HT1080 (cell line): ENCODE data around the gene SOX8. TPM values are rescaled to one million over a fixed set of nuclear protein-coding genes. Genes with fewer than 3 reads are reported as not detected.

Source experiments
- DNase-seq: peaks from one replicate; pipeline ENCODE4 v3.0.0-alpha.2; 2015; ENCODE audit warnings: low read depth
- total RNA-seq: library from RNA; depleted of rRNA; stranded (reverse); fragments of >200 nt; shearing (Covaris generic); gene quantifications from 2 replicates; pipeline ENCODE4 v1.2.3, GENCODE V29; 2014

SOX8 gene
- total RNA-seq, 1 experiment from 2014 or later = not detected

- DNase-seq = no peak
Measured at GRCh38 chr16:972316-973002, 9.1 kb upstream of the SOX8 start.

DNA sequence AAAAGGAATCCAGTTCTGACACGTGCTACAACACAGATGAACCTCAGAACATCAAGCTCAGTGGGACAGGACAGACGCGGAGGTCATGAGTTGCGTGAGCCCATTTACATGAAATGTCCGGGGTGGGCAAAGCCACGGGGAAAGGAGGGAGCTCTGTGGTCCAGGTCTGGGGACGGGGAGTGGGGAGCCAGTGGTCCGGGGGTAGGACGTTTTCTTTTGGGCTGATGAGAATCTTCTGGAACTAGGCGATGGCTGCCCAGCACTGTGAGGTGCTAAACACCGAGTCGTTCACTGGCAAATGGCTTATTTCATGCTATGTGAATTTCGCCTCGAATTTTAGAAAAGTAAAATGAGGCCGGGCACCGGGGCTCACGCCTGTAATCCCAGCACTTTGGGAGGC is 8.2 kb upstream of the SOX8 start:
- no peak for DNase-seq

GRCh38 chr16:974001-974601 is 7.5 kb upstream of the SOX8 start:
- no peak for DNase-seq

GRCh38 chr16:974611-975261 is 6.8 kb upstream of the SOX8 start:
- no peak for DNase-seq

DNA sequence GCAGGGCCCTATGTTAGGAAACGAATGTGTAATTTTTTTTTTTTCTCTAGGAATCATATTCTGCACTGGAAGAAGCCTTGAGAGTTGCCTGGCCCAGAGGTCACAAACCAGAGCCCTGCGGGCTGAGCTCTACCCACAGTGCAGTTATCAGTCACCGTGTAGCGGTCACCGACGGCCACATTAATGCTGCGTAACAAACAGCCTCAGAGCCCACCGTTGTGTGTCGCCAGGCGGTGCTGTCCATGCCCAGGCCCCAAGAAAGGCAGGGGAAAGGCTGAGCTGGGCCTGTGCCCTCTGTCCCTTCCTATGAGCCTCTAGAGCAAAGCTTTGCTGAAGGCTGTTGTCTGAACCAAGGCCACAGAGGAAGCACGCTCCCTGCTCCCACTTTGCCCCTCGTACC is 6.3 kb upstream of the SOX8 start:
- no peak for DNase-seq

DNA sequence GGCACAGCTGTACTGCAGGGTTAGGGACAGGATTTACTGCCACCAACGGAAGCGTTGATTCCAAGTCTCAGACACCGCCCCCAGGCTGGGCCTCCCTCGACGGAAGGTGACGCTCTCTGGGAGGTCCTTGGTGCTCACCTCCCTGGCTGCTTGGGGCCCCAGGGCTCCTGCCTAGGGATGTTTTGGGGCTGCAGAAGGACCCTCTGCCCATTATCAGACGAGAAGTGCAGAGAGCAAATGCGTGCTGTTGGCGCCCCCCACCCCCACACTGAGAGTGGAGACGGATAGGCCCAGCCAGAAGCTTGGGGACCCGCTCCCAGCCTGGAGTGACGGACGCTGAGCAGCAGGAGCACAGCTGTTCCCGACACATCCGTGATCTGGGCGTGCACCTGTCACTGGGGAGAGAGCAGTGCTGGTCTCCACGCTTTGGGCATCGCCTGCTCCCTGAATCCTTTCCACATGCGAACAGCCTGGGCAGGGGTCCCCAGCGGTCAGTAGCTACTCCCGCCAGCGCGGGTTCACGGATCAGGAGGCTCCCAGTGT is 5.1 kb upstream of the SOX8 start:
- DNase-seq = no peak

DNA sequence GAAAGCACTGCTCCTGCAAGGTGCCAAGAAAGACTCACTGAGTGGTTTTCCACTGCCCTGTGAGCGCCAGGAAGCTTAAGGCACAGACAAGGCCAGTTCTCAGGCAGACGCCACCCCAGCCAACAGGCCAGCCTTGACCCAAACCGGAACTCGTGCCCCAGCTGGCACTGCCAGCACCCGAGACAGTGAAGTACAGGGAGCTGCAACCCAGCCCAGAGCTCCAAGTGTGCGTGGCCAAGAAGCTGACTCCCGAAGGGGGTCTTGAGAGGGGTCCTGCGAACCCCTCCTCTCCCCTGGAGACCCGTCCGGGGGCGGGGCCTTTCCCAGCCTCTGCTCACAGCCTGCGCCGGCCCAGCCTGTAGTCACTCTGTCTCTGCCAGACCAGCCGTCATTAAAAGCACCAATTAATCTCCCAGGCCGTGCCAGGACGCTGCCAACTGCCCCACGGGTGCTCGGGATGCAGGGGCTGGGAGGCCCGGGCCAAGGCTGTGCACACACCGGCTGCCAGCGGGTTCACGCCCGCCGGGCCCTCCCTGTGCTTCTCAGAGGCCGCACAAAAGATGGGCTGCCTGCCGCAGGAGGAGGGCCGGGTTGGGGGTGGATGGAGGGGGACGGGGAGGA is 4.4 kb upstream of the SOX8 start:
- no peak for DNase-seq

DNA sequence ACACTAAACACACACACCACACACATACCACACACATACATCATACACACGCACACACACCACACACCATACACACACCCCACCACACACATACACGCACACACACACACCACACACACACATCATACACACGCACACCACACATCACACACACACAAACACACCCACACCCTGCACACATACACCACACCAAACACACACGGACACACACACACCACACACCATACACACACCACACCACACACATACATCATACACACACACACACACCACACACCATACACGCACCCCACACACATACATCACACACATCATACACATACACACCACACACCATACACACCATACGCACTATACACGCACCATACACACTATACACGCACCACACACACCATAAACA is 3.7 kb upstream of the SOX8 start:
- no peak for DNase-seq

DNA sequence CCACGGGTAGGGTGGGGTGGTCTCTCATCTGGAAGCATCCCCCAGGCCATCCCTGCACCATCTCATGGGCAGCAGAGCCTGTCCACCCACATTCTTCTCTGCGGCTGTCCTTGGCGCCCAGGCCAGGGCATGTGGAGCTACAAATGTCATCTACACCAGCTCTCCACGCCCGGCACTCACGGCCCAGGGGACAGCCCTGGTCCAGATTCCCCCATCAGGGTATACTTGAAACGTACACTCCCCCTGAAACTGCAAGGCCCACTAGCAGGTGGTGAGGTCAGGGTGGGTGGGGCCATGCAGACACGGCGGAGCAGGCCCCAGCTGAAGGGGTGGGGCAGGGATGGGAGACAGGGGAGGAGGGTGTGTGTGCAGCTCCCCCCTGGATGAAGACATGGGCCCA is 3.2 kb upstream of the SOX8 start:
- DNase-seq = no peak

DNA sequence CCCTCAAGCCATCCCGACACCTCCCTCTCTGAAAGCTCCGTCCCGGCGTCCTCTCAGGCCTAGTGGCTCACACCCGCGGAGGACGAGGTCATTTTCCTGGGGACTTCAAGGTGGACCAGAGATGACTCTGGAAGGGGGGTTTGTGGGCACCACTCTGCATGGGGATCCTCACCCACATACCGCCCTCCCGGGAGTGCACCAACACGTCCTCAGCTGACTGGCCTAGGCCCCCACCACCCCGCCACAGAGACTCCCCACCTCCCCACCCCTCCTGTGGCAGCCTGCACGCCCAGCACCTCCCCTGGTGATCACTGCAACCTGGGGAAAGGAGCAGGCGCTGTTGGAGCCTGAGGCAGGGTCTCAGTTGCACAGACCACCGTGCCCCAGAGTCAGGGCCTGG is 2.4 kb upstream of the SOX8 start:
- DNase-seq = no peak

DNA sequence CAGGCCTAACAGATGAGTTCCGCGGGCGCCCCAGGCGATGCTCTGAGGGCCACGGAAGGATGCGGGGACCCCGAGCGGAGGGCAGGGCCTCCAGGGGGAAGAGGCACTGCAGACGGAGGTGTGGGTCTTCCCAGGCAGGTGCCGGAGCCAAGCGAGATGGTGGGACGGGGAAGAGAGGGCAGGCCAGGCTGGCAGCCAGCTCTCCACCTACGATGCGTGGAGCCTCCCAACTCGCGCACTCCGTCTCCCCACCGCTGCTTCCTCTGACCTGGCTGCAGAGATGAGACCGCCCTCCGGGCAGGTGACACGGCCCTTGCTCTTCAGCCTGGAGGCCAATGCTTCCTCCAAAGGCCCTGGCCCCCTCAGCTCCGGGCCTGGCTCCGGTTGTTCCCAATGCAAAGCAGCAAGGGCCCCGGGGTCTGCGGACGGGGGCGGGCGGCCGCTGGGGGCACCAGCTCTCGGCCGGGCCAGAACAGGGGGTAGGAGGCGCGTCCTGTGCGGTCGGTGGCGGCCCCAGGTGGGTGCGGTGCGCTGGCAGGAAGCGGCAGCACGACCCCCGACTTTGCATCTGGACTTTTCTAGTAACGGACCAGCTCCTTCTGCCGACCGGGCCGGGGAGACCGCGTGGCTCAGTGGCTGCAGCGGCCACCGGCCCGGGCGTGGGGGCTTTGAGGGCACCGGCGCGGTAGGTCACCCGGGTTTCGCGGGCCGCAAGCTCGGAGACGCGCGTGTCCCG is 1.5 kb upstream of the SOX8 start:
- no peak for DNase-seq

- no peak for DNase-seq
Measured at GRCh38 chr16:980595-980854, 1.0 kb upstream of the SOX8 start.

GRCh38 chr16:982145-983043 is 824 bp downstream of the SOX8 start:
- no peak for DNase-seq

DNA sequence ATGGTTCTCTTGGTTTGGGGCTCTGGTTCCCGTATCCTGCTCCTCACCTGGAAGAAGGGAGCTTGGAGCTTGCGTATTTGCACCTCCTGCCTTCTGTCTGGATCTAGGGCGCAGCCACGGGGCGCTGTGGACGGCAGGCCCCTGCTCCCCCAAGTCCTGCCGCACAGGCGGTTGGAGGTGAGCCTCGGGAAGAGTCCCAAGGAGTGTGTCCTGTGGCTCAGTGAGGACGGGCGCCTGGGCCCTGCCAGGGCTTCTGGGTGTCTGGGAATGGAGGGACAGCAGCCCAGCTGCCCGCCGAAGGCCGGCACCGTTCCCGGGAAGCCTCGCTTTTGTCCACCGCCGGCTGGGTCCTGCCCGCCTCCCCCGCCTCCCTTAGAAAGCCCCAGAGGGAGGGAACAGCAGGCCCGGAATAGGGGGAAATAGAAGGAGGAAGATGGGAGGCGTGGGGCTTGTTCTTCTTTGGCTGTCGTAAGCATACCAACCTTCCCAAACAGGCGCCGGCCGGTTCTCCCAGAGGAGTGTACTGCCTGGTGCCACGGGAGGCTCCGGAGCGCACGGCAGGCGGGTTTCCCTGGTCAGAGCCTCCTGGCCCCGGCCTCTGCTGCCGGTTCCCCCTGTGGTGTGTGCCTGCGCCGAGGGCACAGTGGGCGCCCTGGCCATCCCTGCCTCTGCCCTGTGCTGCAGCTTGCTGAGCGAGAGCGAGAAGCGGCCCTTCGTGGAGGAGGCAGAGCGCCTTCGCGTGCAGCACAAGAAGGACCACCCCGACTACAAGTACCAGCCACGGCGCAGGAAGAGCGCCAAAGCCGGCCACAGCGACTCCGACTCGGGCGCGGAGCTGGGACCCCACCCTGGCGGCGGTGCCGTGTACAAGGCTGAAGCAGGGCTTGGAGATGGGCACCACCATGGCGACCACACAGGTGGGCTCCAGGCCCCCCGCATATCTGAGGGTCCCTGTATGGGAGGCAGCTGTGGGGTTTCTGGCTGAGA is 1.8 kb downstream of the SOX8 start:
- no peak for DNase-seq

GRCh38 chr16:984121-984694 is 2.6 kb downstream of the SOX8 start:
- no peak for DNase-seq

DNA sequence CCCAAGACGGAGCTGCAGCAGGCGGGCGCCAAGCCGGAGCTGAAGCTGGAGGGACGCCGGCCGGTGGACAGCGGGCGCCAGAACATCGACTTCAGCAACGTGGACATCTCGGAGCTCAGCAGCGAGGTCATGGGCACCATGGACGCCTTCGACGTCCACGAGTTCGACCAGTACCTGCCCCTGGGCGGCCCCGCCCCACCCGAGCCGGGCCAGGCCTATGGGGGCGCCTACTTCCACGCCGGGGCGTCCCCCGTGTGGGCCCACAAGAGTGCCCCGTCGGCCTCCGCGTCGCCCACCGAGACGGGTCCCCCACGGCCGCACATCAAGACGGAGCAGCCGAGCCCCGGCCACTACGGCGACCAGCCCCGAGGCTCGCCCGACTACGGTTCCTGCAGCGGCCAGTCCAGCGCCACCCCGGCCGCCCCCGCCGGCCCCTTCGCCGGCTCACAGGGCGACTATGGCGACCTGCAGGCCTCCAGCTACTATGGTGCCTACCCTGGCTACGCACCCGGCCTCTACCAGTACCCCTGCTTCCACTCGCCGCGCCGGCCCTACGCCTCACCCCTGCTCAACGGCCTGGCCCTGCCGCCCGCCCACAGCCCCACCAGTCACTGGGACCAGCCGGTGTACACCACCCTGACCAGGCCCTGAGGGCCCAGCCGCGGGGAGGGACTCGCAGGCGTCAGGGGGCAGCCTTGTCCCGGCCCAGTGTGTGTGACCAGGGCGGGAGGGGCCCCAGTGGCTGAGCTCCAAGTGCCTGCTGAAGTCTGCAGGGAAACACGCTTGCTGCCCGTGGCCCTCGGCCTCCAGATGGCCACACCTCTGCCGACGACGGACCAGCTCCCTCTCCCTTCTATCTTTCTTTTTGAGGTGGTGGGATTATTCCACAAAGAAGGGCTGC is 3.4 kb downstream of the SOX8 start:
- DNase-seq = no peak

DNA sequence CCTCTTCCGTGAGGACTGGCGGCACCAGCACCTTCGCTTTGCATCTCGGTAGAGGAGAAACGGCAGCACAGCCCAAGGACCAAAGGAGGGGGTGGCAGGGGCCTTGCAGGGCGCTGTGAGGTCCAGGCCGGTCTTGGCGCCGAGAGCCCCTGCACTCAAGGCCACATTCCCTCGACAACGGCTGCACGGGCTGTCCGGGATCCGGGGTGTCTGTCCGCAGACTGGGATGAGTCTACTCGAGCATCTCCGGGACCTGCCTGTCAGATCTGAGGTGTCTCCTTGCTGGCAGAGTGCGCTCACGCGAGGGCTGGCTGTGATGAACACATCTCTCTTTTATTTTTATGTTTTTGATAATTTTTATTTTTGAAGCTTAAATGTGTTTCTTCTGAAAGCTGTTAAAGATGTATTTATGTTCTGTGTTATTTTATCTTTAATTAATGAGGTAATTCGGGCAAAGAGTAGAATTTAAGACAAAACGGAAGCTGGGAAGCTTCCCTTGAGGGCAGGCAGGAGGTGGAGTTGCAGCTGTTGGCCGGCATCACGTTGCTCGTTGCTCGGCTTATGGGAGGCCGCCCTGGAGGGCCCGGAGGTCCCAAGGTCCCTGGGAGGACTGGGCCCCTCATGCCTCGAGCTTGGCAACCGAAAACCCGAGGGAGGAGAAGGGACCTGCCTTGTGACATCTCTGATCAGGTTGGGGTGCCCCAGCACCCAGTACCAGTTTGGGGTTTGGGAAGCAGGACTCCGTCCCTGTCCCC is 4.3 kb downstream of the SOX8 start:
- no peak for DNase-seq
